Inferior parietal cortex (tissue), 1 donor: ENCODE measurements around the gene TBX21.

Experiments used
- DNase-seq: peaks from one replicate; pipeline ENCODE4 v3.0.0-alpha.2; 2016; ENCODE audit errors: extremely low spot score

Gene TBX21, protein sequence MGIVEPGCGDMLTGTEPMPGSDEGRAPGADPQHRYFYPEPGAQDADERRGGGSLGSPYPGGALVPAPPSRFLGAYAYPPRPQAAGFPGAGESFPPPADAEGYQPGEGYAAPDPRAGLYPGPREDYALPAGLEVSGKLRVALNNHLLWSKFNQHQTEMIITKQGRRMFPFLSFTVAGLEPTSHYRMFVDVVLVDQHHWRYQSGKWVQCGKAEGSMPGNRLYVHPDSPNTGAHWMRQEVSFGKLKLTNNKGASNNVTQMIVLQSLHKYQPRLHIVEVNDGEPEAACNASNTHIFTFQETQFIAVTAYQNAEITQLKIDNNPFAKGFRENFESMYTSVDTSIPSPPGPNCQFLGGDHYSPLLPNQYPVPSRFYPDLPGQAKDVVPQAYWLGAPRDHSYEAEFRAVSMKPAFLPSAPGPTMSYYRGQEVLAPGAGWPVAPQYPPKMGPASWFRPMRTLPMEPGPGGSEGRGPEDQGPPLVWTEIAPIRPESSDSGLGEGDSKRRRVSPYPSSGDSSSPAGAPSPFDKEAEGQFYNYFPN

GRCh38 chr17:47733047-47733673 lies at the start of gene TBX21:
Gene TBX21, plus strand, starts transcription at chr17:47733236. Its CDS starts 219 bp downstream, at chr17:47733455.
- DNase-seq, result no peak

- DNase-seq, result no peak
These were observed 49.0 kb upstream of the TBX21 start for GRCh38 chr17:47684025-47684424.

DNA sequence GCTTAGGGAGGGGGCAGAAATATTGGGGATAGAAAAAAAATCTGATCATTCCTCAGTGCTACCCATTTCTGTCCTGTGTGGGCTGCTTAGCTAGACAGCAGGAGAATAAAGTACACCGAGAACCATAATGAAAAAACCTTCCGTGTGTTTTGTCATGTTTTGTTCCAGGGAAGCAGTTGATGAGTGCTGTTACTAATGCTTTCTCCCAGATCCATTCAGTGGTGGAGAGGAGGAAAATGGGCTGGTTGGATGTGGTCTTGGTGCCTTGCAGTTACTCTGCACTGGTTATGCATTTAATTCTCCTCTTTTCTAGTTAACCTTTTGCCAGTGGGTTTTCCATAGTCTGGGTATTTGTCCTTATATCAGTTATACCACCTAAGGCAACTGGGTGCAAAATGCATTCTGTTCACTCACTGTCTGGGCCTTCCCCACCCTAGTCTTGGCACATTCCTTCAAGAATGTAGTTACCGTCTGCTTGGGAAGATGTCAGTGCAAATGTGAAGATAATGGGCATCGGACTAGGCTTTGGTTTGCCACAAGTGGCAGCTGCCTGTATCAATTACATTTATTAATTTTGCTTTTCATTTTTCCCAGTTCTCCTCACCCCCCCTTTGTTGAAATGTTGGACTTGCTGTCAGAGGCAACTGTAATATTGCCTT lies 48.4 kb upstream of the TBX21 start:
- no peak for DNase-seq

DNA sequence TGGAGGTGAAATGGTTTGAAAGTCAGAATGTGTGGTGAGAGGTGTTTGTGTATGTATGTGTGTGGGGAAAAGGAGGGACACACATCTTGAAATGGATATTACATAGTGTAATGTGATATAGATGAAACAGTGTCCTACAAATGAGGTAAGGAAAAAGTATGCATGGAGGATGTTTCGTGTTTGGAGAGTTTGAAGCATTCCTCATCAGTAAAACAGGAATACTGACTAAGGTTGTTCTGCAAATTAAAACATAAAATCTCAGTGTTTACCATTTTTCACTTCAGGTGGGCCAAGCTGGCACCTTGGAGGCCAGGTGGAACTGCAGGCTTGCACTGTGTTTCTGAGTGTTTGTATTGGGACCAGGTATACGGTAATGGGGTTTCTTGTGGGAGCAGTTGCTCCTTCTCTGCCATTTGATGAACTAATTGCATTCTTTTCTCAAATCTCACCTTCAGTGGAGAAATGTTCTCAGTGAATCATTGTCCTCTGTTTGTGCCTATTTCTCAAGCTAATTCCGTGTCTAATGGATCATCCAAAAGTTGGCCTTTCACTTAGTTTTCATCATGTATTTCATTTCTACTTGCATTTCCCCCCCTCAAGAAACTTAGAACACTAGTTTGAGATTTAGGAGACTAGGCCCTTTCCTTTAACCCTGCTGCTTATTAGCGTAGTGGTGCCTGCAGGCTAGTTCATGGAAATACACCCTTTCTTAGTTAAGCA lies 47.3 kb upstream of the TBX21 start:
- no peak for DNase-seq

GRCh38 chr17:47686276-47686635 lies 46.8 kb upstream of the TBX21 start:
- DNase-seq, result no peak

- DNase-seq, result no peak
These were observed 46.2 kb upstream of the TBX21 start for GRCh38 chr17:47686664-47687327.

DNA sequence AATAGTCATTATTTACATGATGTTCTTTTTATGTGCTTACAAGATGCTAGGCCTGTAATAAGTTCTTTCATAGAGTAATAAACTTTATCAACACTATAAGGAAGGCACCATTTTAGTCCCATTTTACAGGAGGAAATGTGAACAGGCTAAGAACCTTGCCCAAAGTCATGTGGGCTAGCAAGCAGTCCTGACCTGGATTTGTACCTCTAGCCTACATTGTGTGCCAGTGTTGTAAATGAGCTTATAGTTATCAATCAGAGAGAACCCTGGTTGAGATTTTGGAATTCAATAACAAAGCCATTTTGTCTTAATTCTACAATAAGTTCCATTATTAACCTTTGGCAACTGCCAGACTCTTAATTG lies 45.7 kb upstream of the TBX21 start:
- no peak for DNase-seq

DNA sequence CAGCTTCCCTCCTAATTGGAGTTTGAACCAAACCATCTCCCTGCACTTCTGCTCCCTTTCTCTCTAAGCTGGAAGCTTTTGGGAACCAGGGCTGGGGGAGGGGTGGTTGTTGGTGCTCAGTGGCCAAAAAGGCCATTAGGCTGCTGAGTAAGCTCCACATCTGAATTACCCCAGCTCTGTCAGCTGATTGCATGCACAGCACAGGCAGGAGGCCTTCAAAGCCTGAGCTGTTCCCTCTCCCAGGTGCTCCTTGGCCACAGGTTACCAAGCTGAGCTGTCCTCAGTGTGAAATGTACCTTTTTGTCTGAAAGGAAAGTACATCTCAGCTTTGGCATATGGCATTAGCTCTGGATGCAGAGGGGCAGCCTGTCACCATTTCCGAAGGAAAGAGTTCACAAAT lies 45.3 kb upstream of the TBX21 start:
- no peak for DNase-seq

DNA sequence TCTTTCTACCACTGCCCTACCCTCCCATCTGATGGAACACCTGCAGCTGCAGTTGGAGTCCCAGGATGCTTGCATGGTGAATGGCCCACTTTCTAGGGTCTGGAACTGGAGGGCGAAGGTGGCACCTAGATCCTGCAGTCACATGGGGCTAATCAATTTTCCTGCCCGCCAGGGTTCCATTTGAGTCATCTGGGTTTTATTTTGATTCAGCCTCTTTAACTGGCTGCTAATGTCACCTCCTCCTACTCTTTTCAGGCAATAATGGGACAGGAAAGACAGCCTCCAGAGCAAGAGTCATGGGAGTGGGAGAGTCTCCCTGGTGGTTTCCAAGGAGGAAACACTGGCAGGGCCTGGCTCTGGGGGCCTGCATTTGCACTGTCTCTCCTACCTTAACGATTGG lies 42.9 kb upstream of the TBX21 start:
- DNase-seq, result no peak

GRCh38 chr17:47692137-47692894 lies 40.7 kb upstream of the TBX21 start:
- no peak for DNase-seq

GRCh38 chr17:47692895-47693730 lies 39.9 kb upstream of the TBX21 start:
- no peak for DNase-seq

GRCh38 chr17:47693731-47694580 lies 39.1 kb upstream of the TBX21 start, which contains the start of gene TBKBP1:
Gene TBKBP1, plus strand, starts transcription at chr17:47694161. Its CDS starts 1,952 bp downstream, at chr17:47696113.
- no peak for DNase-seq

GRCh38 chr17:47694581-47695428 lies 38.2 kb upstream of the TBX21 start:
- DNase-seq, result no peak

- no peak for DNase-seq
These were observed 37.3 kb upstream of the TBX21 start for GRCh38 chr17:47695429-47696376.

DNA sequence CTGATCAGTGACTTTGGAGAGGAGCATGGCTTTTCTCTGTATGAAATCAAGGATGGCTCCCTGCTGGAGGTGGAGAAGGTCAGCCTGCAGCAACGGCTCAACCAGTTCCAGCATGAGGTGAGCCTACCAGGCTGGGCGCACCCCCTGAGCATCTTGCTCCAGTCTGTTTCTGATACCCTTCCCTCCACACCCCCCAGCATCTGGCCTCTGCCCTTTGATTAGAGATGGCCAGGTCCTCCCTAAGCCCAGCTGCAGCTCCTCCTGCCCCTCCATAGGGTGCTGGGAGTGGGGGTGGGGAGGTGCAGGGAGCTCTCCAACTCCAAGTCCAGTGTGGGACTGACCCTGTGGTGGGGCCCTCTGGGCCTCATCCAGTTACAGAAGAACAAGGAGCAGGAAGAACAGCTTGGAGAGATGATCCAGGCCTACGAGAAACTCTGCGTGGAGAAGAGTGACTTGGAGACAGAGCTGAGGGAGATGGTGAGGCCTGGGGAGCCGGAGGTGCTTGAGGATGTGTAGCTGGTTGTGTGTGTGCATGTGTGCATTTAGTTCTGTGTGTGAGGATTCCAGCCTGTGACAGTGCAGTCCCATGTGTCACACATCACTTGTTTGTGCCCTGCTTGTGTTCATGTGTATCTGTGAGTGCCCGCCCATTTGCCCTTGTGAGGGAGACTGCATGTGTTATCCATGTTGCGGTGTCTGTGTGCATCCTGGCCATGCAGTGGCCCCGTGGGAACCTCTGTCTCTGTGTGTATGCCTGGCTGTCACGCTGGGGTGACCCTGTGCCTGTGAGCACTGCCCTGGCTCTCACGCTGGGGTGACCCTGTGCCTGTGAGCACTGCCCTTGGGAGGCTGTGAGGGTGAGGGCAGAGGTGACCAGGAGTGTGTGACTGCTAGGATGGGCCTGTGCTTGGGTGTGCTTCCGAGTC lies 36.1 kb upstream of the TBX21 start:
- DNase-seq, result no peak
